Adrenal gland (tissue), 5 donors: ENCODE data around the gene TNFRSF12A.

Experiments
- POLR2A ChIP-seq, 2 donors: fragments of 450-650 bp; IDR thresholded peaks; one replicate each; pipeline ENCODE4 v1.6.1; 2017; ENCODE audit warnings: antibody characterized with exemption in 2 of 2, mild to moderate bottlenecking in 2 of 2, moderate library complexity in 1 of 2
- TF ChIP-seq, protein P1 (sequence below), 6 experiments: fragments of 450-650 bp in 4 of 6; fragments of 200-600 bp in 2 of 6; sonication (generic) in 1 of 6; IDR thresholded peaks; 1 replicate in 5 of 6; 2 replicates in 1 of 6; pipeline versions ENCODE4 v1.5.1 to v1.8.0; 2016 to 2021; ENCODE audit warnings: antibody characterized with exemption in 6 of 6, mild to moderate bottlenecking in 2 of 6, moderate library complexity in 1 of 6
- donor health status: DM: no; HTN: no; CAD: no.

GRCh38 chr16:2982402-2982801 is 37.8 kb upstream of the TNFRSF12A start:
- TF ChIP-seq, protein P1, sequence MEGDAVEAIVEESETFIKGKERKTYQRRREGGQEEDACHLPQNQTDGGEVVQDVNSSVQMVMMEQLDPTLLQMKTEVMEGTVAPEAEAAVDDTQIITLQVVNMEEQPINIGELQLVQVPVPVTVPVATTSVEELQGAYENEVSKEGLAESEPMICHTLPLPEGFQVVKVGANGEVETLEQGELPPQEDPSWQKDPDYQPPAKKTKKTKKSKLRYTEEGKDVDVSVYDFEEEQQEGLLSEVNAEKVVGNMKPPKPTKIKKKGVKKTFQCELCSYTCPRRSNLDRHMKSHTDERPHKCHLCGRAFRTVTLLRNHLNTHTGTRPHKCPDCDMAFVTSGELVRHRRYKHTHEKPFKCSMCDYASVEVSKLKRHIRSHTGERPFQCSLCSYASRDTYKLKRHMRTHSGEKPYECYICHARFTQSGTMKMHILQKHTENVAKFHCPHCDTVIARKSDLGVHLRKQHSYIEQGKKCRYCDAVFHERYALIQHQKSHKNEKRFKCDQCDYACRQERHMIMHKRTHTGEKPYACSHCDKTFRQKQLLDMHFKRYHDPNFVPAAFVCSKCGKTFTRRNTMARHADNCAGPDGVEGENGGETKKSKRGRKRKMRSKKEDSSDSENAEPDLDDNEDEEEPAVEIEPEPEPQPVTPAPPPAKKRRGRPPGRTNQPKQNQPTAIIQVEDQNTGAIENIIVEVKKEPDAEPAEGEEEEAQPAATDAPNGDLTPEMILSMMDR (IDR thresholded peaks at IDR 0.05): no peak
- no peak for TF ChIP-seq POLR2A (IDR thresholded peaks at IDR 0.05)
